Measurements from ENCODE around the gene ZC3HAV1. TPM values are rescaled to one million over a fixed set of nuclear protein-coding genes. Genes with fewer than 3 reads are reported as not detected.

ZC3HAV1 gene
- 29.6 to 42.3 TPM (median 38.2 TPM) in 5 replicates for total RNA-seq (2022; extraction: Qiagen RNA extraction)

GRCh38 chr7:139109188-139109982 is at the start of gene ZC3HAV1:
TSS of gene ZC3HAV1 (minus strand) at chr7:139109720. CDS start at chr7:139109331, 389 bp downstream.

GRCh38 chr7:139035586-139036353 is 73.8 kb downstream of the ZC3HAV1 start, which contains the start of gene ZC3HAV1L:
TSS of gene ZC3HAV1L (minus strand) at chr7:139036042. CDS start at chr7:139036017, 25 bp downstream.

Other genes starting within 250 kb of the ZC3HAV1 start
- 4.0 to 7.3 TPM (median 6.2 TPM) in 5 replicates for gene KIAA1549, start 128.3 kb downstream of the ZC3HAV1 start, total RNA-seq (2022; extraction: Qiagen RNA extraction)
- 4.2 to 10.5 TPM (median 8.9 TPM) in 5 replicates for gene ZC3HAV1L, start 73.7 kb downstream of the ZC3HAV1 start, total RNA-seq (2022; extraction: Qiagen RNA extraction)
- gene UBN2, start 121.5 kb upstream of the ZC3HAV1 start, total RNA-seq (2022; extraction: Qiagen RNA extraction), result 2.2 to 4.1 TPM (median 3.9 TPM) in 5 replicates
- 15.7 to 22.0 TPM (median 21.4 TPM) in 5 replicates for gene FMC1, start 231.6 kb upstream of the ZC3HAV1 start, total RNA-seq (2022; extraction: Qiagen RNA extraction)